Stimulated activated CD8-positive, alpha-beta memory T cell treated with anti-CD3 and anti-CD28 coated beads, Interleukin-2, amount 100 ng/mL, for 1 hour (primary cell): ENCODE measurements around the gene OTULIN.

Experiments used
- DNase-seq, 2 donors: peaks; one replicate each; pipeline ENCODE4 v3.0.0-alpha.2; 2020; ENCODE audit warnings: low read depth in 2 of 2

Gene OTULIN

GRCh38 chr5:14696851-14697250, 32.3 kb downstream of the OTULIN start:
- no peak for DNase-seq

GRCh38 chr5:14698495-14698894, 34.0 kb downstream of the OTULIN start:
- no peak for DNase-seq

GRCh38 chr5:14699159-14699558, 34.6 kb downstream of the OTULIN start:
- no peak for DNase-seq

GRCh38 chr5:14699807-14700400, 35.4 kb downstream of the OTULIN start:
- DNase-seq = no peak

- no peak for DNase-seq
Observed at GRCh38 chr5:14700478-14701436, 36.2 kb downstream of the OTULIN start.

- no peak for DNase-seq
Observed at GRCh38 chr5:14701556-14701955, 37.0 kb downstream of the OTULIN start.

GRCh38 chr5:14702238-14702839, 37.8 kb downstream of the OTULIN start:
- no peak for DNase-seq

- DNase-seq = no peak
Observed at GRCh38 chr5:14705556-14705955, 41.0 kb downstream of the OTULIN start.

GRCh38 chr5:14706615-14707021, 42.1 kb downstream of the OTULIN start:
- peak in 1 of 2 donors; percentile 7 for DNase-seq

GRCh38 chr5:14707811-14708390, 43.4 kb downstream of the OTULIN start:
- DNase-seq = no peak

- DNase-seq = no peak
Observed at GRCh38 chr5:14708551-14708950, 44.0 kb downstream of the OTULIN start.

GRCh38 chr5:14710313-14710994, 45.9 kb downstream of the OTULIN start:
- DNase-seq = no peak

- DNase-seq = no peak
Observed at GRCh38 chr5:14712131-14712530, 47.6 kb downstream of the OTULIN start.

GRCh38 chr5:14712666-14713065, 48.1 kb downstream of the OTULIN start:
- no peak for DNase-seq

GRCh38 chr5:14713476-14714390, 49.2 kb downstream of the OTULIN start:
- no peak for DNase-seq

GRCh38 chr5:14714706-14715105, 50.2 kb downstream of the OTULIN start:
- no peak for DNase-seq

- DNase-seq = no peak
Observed at GRCh38 chr5:14715481-14715880, 51.0 kb downstream of the OTULIN start.

- DNase-seq = no peak
Observed at GRCh38 chr5:14716755-14717752, 52.5 kb downstream of the OTULIN start.

GRCh38 chr5:14718778-14719177, 54.3 kb downstream of the OTULIN start:
- no peak for DNase-seq
